ENCODE results near the gene ZBTB7A.

DNA sequence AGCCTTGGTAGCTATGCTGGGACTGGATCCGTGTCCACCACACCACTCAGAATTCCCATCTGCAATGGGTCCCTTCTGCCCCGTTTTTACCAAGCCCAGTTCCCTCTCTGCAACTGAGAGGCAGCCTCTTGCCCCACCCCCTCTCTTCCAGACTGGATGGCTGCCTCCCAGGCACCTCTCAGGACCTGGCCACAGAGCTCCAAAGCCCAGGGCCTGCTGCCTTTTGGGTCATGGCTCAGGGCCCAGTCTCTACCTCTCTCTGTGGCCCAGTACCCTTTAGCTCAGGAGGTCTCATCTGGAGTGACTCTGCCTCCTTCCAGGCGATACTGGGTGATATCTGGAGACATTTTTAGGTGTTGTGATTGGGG is 10.3 kb upstream of the ZBTB7A start:
- TF ChIP-seq GATA2 (IDR thresholded peaks at IDR 0.05; ENCODE audit: low read depth, low read length) (no peak), GATA3 (IDR thresholded peaks at IDR 0.05; ENCODE audit: low read depth, low read length) (no peak)

Data from SH-SY5Y (cell line).